Thyroid gland (tissue), 4 donors: ENCODE measurements around the gene FGF19. TPM values are rescaled to one million over a fixed set of nuclear protein-coding genes. Genes with fewer than 3 reads are reported as not detected.

Experiments used
- DNase-seq, 2 donors: peaks; one replicate each; pipeline ENCODE4 v3.0.0-alpha.2; 2019
- H3K27ac ChIP-seq, 3 donors: fragments of 200-600 bp; sonication (generic); 1 replicate in 2 of 3; 2 replicates in 1 of 3; pipeline ENCODE4 v1.5.1; 2016 to 2019; ENCODE audit warnings: mild to moderate bottlenecking in 1 of 3, moderate library complexity in 1 of 3
- H3K27me3 ChIP-seq: fragments of 200-600 bp; sonication (generic); one replicate; pipeline ENCODE4 v1.5.1; 2019
- H3K36me3 ChIP-seq, 2 donors: fragments of 200-600 bp; sonication (generic); one replicate each; pipeline ENCODE4 v1.5.1; 2016 to 2019
- H3K4me1 ChIP-seq, 2 donors: fragments of 200-600 bp; sonication (generic); one replicate each; pipeline ENCODE4 v1.5.1; 2017 to 2019
- H3K4me3 ChIP-seq, 3 donors: fragments of 200-600 bp; sonication (generic); replicated peaks in 1 of 3; 1 replicate in 2 of 3; 2 replicates in 1 of 3; pipeline ENCODE4 v1.5.1; 2016; ENCODE audit warnings: mild to moderate bottlenecking in 1 of 3
- H3K9me3 ChIP-seq: fragments of 200-600 bp; sonication (generic); one replicate; pipeline ENCODE4 v1.5.1; 2017
- POLR2A ChIP-seq, 2 donors: fragments of 450-650 bp; IDR thresholded peaks; one replicate each; pipeline ENCODE4 v1.6.1; 2017; ENCODE audit warnings: antibody characterized with exemption in 2 of 2, mild to moderate bottlenecking in 2 of 2, moderate library complexity in 1 of 2
- WGBS, 2 donors: methylation state at CpG; one replicate each; pipeline ENCODE4 v1.1.5; 2017; 5-methylcytosine and 5-hydroxymethylcytosine counted together
- intact Hi-C: fragments of 100-400 bp; cut with DNase I; formaldehyde crosslinking; loops from one replicate; pipeline ENCODE4 v1.15.1; 2023
- total RNA-seq, 4 donors: library from RNA; depleted of rRNA; stranded (reverse); fragments of >200 nt; gene quantifications; one replicate each; pipeline ENCODE4 v1.2.3, GENCODE V29; 2016
- TF ChIP-seq, protein P1 (sequence below), 6 experiments: fragments of 200-600 bp in 3 of 6; fragments of 450-650 bp in 3 of 6; sonication (generic) in 3 of 6; IDR thresholded peaks; one replicate each; pipeline ENCODE4 v1.5.1; 2016 to 2019; ENCODE audit warnings: antibody characterized with exemption in 6 of 6, mild to moderate bottlenecking in 2 of 6, inconsistent platforms in 1 of 6, moderate library complexity in 1 of 6

The FGF19 gene
- total RNA-seq, 4 donors from 2014 or later: not detected

DNA sequence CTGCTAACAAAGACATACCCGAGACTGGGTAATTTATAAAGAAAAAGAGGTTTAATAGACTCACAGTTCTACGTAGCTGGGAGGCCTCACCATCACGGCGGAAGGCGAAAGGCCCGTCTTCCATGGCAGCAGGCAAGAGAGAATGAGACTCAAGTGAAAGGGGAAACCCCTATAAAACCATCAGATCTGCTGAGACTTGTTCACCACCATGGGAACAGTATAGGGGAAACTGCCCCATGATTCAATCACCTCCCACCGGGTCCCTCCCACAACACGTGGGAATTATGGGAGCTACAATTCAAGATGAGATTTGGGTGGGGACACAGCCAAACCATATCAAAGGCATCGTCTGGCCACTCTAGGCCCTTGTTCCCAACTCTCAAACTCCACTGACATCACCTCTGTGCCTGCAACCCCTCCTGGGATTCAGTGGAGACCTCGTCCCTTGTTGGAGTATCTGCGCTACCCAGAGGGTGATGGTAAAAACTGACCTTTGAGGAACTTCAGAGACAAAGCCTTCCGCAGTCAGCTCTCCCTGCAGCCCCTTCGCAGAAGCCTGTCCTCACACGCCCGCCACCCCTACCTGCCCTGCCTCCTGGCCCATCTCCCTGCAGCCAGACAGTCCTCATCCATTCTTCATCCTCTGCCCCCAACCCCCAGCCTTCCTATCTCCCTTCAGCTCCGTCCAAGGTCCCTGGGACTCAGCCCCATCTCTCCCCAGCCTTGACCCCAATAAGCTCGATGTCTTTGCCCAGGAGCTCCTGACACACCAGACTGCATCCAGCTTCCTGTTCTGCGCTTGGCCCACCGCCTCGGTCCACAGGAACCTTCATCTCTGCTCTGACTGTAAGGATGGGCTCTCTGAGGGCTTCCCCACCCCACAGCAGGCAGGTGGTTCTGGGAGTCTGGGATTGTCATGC lies 47.0 kb downstream of the FGF19 start:
- Histone ChIP-seq H3K4me3 (no peak overlapping the region), H3K27me3 (no peaks in the 10 kb centered on the region), H3K4me1 (peaks cover 3 to 6% of the 10 kb centered on the region in 2 donors), H3K36me3 (peaks cover 10% of the 10 kb centered on the region in 2 donors), H3K27ac (no peak overlapping the region), H3K9me3 (no peaks in the 10 kb centered on the region)
- no peak for TF ChIP-seq POLR2A (IDR thresholded peaks at IDR 0.05)
- TF ChIP-seq, protein P1, sequence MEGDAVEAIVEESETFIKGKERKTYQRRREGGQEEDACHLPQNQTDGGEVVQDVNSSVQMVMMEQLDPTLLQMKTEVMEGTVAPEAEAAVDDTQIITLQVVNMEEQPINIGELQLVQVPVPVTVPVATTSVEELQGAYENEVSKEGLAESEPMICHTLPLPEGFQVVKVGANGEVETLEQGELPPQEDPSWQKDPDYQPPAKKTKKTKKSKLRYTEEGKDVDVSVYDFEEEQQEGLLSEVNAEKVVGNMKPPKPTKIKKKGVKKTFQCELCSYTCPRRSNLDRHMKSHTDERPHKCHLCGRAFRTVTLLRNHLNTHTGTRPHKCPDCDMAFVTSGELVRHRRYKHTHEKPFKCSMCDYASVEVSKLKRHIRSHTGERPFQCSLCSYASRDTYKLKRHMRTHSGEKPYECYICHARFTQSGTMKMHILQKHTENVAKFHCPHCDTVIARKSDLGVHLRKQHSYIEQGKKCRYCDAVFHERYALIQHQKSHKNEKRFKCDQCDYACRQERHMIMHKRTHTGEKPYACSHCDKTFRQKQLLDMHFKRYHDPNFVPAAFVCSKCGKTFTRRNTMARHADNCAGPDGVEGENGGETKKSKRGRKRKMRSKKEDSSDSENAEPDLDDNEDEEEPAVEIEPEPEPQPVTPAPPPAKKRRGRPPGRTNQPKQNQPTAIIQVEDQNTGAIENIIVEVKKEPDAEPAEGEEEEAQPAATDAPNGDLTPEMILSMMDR (IDR thresholded peaks at IDR 0.05): no peak
- 89 to 91% methylated on average over 20 of the region's 20 CpGs for WGBS, 2 donors
- no peak for DNase-seq
- intact Hi-C loops: no loop called here

DNA sequence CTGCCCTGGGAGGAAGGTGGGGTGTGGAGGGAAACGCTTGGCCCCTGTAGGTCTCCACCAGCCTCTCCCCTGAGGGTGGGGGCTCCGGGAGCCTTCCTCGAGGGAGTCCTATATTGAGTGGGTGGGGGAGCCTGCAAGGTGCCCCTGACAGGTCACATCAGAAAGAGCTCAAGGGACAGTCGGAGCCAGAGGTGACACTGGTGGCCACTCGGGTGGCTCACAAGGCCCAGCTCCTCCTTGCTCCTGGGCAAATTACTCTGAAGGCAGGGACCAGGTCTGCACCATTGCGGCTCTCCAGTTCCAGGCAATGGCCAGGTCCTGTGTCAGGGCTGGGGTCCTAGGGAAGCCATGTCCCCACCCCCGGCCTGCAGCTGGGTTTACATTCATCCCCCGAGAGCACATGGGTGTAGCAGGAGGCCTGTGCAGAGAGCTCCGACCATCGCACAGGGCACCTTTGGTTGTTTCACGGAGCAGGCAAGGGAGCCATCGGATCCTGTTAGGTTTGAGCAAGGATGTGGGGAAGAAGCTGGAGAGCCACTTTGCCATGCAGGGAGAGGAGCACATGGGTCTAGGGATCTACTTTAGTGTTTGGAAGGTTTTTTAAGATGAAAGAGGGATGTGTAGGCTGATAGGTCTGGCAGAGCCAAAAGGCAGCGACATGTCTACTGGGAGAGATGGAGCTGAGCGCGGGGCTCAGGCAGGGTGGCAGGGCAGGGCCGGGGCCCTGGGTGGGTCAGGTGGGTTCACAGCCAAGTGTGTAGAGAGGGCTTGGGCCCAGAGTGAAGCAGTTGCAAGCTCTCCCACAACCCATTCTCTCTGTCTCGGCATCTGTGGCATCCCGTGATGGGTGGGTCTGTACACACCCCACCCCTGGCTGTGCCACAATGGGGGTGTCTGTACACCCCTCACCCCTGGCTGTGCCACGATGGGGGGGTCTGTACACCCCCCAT lies 48.1 kb downstream of the FGF19 start:
- no peaks in the 10 kb centered on the region for H3K4me1 ChIP-seq
- H3K9me3 ChIP-seq: no peaks in the 10 kb centered on the region
- no peak for DNase-seq
- H3K27me3 ChIP-seq: no peaks in the 10 kb centered on the region
- H3K27ac ChIP-seq: no peak overlapping the region
- H3K36me3 ChIP-seq: peaks cover 12 to 20% of the 10 kb centered on the region in 2 donors
- WGBS, 2 donors: 91 to 92% methylated on average over 11 to 19 of the region's 19 CpGs
- TF ChIP-seq POLR2A (IDR thresholded peaks at IDR 0.05): no peak
- TF ChIP-seq, protein P1 (IDR thresholded peaks at IDR 0.05): no peak
- no peak overlapping the region for H3K4me3 ChIP-seq
- intact Hi-C loops: no loop called here

DNA sequence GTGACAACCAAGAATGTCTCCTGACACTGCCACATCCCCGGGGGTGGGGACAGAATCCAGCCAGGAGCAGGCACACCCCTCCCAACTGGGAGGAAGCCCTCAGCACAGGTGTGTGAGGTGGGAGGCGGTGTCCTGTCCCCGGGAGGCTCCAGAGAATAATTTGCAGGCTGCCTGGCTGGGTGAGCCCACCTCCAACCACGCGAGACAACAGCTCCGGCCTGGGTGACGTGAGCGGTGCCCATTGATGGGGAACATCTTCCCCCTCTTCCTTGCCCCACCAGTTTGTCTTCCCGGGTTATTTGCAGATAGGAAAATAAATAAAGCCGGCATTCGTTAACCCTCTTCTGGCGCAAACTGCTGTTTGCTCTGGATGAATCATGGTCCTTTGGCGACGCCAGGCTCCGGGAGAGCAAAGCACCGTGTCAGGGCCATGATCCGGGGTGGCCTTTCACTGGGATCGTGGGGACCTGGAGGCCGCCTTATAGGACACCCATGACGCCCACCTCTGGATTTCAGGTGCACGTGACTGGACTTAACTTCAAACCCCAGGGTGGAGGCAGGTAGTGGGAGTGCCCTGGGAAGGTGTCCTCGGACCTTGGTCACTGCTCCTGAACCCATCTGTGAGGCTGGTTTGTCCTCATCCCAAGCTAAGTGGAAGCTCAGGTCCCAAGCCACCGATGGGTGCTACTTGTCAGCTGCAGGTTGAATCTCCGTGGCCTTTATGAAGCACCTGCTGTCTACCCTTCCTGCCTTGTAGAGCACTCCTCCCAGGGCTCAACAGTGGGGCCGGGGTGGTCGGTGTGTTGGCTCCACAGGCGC lies 49.0 kb downstream of the FGF19 start:
- H3K9me3 ChIP-seq: no peaks in the 10 kb centered on the region
- no peak overlapping the region for H3K4me3 ChIP-seq
- H3K27ac ChIP-seq: no peak overlapping the region
- H3K36me3 ChIP-seq: peaks cover 19 to 29% of the 10 kb centered on the region in 2 donors
- no peaks in the 10 kb centered on the region for H3K27me3 ChIP-seq
- no peaks in the 10 kb centered on the region for H3K4me1 ChIP-seq
- 77% methylated on average over 19 to 21 of the region's 27 CpGs for WGBS, 2 donors
- intact Hi-C loops: no loop called here
- DNase-seq: no peak
- TF ChIP-seq, protein P1 (IDR thresholded peaks at IDR 0.05): no peak
- no peak for TF ChIP-seq POLR2A (IDR thresholded peaks at IDR 0.05)

DNA sequence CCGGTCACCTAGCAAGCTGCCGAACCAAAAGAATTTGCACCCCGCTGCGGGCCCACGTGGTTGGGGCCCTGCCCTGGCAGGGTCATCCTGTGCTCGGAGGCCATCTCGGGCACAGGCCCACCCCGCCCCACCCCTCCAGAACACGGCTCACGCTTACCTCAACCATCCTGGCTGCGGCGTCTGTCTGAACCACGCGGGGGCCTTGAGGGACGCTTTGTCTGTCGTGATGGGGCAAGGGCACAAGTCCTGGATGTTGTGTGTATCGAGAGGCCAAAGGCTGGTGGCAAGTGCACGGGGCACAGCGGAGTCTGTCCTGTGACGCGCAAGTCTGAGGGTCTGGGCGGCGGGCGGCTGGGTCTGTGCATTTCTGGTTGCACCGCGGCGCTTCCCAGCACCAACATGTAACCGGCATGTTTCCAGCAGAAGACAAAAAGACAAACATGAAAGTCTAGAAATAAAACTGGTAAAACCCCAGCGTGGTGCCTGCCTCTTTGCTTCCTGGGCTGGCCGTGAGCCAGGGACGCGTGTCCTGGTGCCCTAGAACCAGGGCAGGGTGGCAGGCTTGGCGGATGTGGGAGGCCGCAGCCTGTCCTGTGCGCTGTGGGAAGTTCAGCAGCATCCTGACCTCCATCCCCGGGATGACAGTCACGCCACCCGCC lies 49.7 kb downstream of the FGF19 start:
- WGBS, 2 donors: 80 to 90% methylated on average over 26 to 34 of the region's 38 CpGs
- H3K4me1 ChIP-seq: no peaks in the 10 kb centered on the region
- TF ChIP-seq, protein P1 (IDR thresholded peaks at IDR 0.05): no peak
- no peak for TF ChIP-seq POLR2A (IDR thresholded peaks at IDR 0.05)
- H3K36me3 ChIP-seq: peaks cover 26 to 34% of the 10 kb centered on the region in 2 donors
- intact Hi-C loops: no loop called here
- no peak overlapping the region for H3K27ac ChIP-seq
- H3K27me3 ChIP-seq: no peaks in the 10 kb centered on the region
- no peak overlapping the region for H3K4me3 ChIP-seq
- no peaks in the 10 kb centered on the region for H3K9me3 ChIP-seq
- no peak for DNase-seq
